SU-DHL-6 (cell line): ENCODE results near the gene TNNC1.

Experiments used
- H2AFZ ChIP-seq: fragments of 200-600 bp; sonication (generic); 2 replicates; pipeline ENCODE4 v1.6.1; 2014; ENCODE audit warnings: low read depth, mild to moderate bottlenecking, moderate library complexity, mixed read lengths, antibody characterized with exemption, low read length; ENCODE audit not compliant: severe bottlenecking
- H3F3A ChIP-seq: fragments of 200-600 bp; shearing (Covaris generic); 2 replicates; pipeline ENCODE4 v1.6.0; 2016; ENCODE audit warnings: antibody characterized with exemption, mild to moderate bottlenecking; ENCODE audit not compliant: insufficient read depth
- H3K27ac ChIP-seq: fragments of 200-600 bp; sonication (generic); 2 replicates; pipeline ENCODE4 v1.5.1; 2016; ENCODE audit warnings: low read depth, mild to moderate bottlenecking, low read length, moderate library complexity, mixed read lengths
- H3K27me3 ChIP-seq: fragments of 200-600 bp; sonication (generic), shearing (Covaris generic); 2 replicates; pipeline ENCODE4 v1.6.0; 2014; ENCODE audit warnings: mild to moderate bottlenecking, low read length
- H3K36me3 ChIP-seq: fragments of 200-600 bp; sonication (generic); 2 replicates; pipeline ENCODE4 v1.6.1; 2014; ENCODE audit warnings: mild to moderate bottlenecking, low read length, mixed read lengths
- H3K4me2 ChIP-seq: fragments of 300-600, 200-600 bp; shearing (Covaris generic), sonication (generic); 2 replicates; pipeline ENCODE4 v1.6.0; 2014; ENCODE audit warnings: low read length, low read depth, mild to moderate bottlenecking; ENCODE audit not compliant: poor library complexity, severe bottlenecking
- H3K4me3 ChIP-seq: fragments of 200-600 bp; sonication (generic); 2 replicates; pipeline ENCODE4 v1.5.1; 2014; ENCODE audit warnings: antibody characterized with exemption, low read length, mild to moderate bottlenecking, mixed read lengths; ENCODE audit not compliant: insufficient read depth, poor library complexity, severe bottlenecking
- H3K79me2 ChIP-seq: fragments of 200-600 bp; sonication (generic); 2 replicates; pipeline ENCODE4 v1.6.1; 2014; ENCODE audit warnings: mild to moderate bottlenecking, low read length, moderate library complexity; ENCODE audit not compliant: insufficient read depth
- H3K9ac ChIP-seq: fragments of 200-600 bp; sonication (generic); 2 replicates; pipeline ENCODE4 v1.7.0; 2014; ENCODE audit warnings: mild to moderate bottlenecking, low read length
- H3K9me2 ChIP-seq: fragments of 200-600 bp; sonication (generic); replicated peaks from 2 replicates; pipeline ENCODE4 v1.6.1; 2014; ENCODE audit warnings: low read length; ENCODE audit not compliant: insufficient read depth
- H3K9me3 ChIP-seq: fragments of 200-600 bp; sonication (generic); 2 replicates; pipeline ENCODE4 v1.6.1; 2014; ENCODE audit warnings: low read length, mixed read lengths; ENCODE audit not compliant: insufficient read depth
- H4K20me1 ChIP-seq: fragments of 200-600 bp; sonication (generic); 2 replicates; pipeline ENCODE4 v1.6.1; 2014; ENCODE audit warnings: low read depth, mild to moderate bottlenecking, antibody characterized with exemption, low read length, moderate library complexity, mixed read lengths
- EZH2phosphoT487 ChIP-seq: fragments of 200-600 bp; sonication (generic), shearing (Covaris generic); conservative IDR thresholded peaks from 2 replicates; pipeline ENCODE4 v1.6.1; 2018; ENCODE audit warnings: mild to moderate bottlenecking, antibody characterized with exemption, low read length, moderate library complexity, mixed read lengths
- TF ChIP-seq, protein P1 (sequence below): fragments of 200-600 bp; sonication (generic); IDR thresholded peaks from one replicate; pipeline ENCODE4 v1.5.1; 2017; ENCODE audit warnings: antibody characterized with exemption, mild to moderate bottlenecking, low read length, moderate library complexity; ENCODE audit not compliant: insufficient read depth, poor library complexity, severe bottlenecking

The TNNC1 gene

DNA sequence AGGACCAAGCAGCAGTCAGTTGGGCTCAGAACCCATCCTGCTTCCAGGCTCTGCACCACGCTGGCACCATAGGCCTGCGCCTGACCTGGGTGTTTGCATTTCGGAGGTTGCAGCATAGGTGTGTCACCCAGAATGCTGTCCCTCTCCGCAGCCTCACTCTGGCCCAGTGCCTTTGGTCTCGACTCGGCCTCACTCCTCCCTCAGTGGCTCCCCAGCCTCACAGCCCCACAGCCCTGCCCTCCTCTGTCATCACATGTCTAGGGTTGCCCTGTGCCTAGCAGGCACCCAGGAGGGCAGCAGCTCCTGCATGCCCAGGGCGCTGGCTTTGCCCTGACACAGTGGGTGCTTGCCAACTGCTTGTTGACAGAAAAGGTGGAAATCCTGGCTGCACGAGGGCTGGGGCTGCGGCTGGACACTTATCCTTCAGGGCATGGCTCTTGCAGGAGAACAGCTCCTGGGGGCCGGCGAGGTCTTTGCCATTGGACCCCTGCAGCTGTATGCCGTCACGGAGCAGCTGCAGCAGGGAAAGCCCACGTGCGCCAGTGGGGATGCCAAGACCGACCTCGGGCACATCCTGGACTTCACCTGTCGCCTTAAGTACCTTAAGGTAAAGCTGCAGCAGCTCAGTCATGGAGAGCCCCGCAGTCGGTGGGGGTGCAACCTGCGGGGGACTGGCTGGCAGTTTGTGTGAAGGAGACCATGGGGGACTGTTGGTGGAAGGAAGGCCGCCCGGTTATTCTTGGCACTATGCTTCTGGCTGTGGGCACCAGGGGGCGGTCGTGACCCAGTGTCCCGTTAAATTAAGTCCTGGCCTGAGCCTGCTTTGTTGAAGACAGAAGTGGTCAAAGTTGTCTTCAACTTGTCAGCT, 17.8 kb upstream of the TNNC1 start:
- Histone ChIP-seq H3K79me2 (no peaks in the 10 kb centered on the region), H3K27ac (no peak overlapping the region), H2AFZ (no peak overlapping the region), H3K9ac (no peak overlapping the region), H3K36me3 (no peaks in the 10 kb centered on the region), H4K20me1 (no peaks in the 10 kb centered on the region), H3K4me3 (no peak overlapping the region), H3K27me3 (no peaks in the 10 kb centered on the region), H3K9me3 (no peaks in the 10 kb centered on the region), H3K4me2 (no peak overlapping the region), H3F3A (no peaks in the 10 kb centered on the region), H3K9me2 (no peaks in the 10 kb centered on the region)
- TF ChIP-seq EZH2phosphoT487: no peak
- TF ChIP-seq, protein P1, sequence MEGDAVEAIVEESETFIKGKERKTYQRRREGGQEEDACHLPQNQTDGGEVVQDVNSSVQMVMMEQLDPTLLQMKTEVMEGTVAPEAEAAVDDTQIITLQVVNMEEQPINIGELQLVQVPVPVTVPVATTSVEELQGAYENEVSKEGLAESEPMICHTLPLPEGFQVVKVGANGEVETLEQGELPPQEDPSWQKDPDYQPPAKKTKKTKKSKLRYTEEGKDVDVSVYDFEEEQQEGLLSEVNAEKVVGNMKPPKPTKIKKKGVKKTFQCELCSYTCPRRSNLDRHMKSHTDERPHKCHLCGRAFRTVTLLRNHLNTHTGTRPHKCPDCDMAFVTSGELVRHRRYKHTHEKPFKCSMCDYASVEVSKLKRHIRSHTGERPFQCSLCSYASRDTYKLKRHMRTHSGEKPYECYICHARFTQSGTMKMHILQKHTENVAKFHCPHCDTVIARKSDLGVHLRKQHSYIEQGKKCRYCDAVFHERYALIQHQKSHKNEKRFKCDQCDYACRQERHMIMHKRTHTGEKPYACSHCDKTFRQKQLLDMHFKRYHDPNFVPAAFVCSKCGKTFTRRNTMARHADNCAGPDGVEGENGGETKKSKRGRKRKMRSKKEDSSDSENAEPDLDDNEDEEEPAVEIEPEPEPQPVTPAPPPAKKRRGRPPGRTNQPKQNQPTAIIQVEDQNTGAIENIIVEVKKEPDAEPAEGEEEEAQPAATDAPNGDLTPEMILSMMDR: peak; percentile 69

DNA sequence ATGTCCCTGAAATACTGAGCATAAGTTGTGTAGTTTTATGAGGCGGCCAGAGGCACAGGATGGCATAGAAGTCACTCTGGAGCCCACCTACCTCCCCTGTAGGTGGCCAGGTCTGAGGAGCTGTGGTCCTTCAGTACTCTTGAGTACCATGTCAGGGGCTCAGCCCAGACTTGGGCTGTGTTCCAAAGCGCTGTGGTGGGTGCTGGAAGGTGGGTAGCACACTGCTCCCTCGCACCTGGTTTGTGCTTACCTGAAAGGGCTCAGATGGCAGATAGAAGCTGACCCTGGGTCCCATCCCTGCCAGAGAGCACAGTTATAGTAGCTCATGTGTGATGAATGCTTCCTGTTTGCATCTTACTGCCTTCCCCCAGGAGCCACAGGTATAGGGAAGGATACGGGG, 17.1 kb upstream of the TNNC1 start:
- Histone ChIP-seq H3K4me2 (no peak overlapping the region), H3K27me3 (no peaks in the 10 kb centered on the region), H3K4me3 (no peak overlapping the region), H4K20me1 (no peaks in the 10 kb centered on the region), H2AFZ (no peak overlapping the region), H3F3A (no peaks in the 10 kb centered on the region), H3K9ac (no peak overlapping the region), H3K79me2 (no peaks in the 10 kb centered on the region), H3K9me3 (no peaks in the 10 kb centered on the region), H3K27ac (no peak overlapping the region), H3K36me3 (no peaks in the 10 kb centered on the region), H3K9me2 (no peaks in the 10 kb centered on the region)
- no peak for TF ChIP-seq EZH2phosphoT487
- TF ChIP-seq, protein P1: no peak

DNA sequence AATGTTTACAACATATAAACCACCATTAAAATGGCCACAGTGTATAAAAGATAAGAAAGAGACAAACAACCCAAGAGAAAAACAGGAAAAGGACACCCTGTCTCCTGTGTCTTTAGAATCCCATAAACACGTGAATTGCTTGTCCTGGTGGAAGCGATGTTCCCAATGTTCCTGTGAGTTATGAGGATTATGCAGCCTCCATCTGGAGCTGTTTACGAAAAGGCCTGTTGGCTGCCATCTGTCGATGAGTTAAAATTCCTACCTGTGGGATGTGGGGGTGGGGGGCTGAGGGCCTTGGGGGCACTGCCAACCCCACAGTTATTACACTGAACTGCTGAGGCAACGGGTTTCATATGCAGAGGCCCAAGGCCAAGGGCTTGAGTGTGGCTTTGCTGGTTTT, 15.2 kb upstream of the TNNC1 start:
- H3K9me2 ChIP-seq: no peaks in the 10 kb centered on the region
- H3K27me3 ChIP-seq: no peaks in the 10 kb centered on the region
- H3K9ac ChIP-seq: no peak overlapping the region
- no peaks in the 10 kb centered on the region; the same call in 1 of the 2 replicates for H3K79me2 ChIP-seq
- no peak overlapping the region for H2AFZ ChIP-seq
- no peaks in the 10 kb centered on the region for H3F3A ChIP-seq
- no peaks in the 10 kb centered on the region for H3K36me3 ChIP-seq
- no peak overlapping the region for H3K4me3 ChIP-seq
- TF ChIP-seq, protein P1: no peak
- no peak for TF ChIP-seq EZH2phosphoT487
- H3K9me3 ChIP-seq: no peaks in the 10 kb centered on the region
- H4K20me1 ChIP-seq: no peaks in the 10 kb centered on the region
- no peak overlapping the region for H3K27ac ChIP-seq
- H3K4me2 ChIP-seq: no peak overlapping the region
